Measurements from ENCODE around the gene SERPINB6.

- TF ChIP-seq POLR2A (IDR thresholded peaks at IDR 0.05; ENCODE audit: low read depth, low read length) (no peak), POLR2AphosphoS5 (IDR thresholded peaks at IDR 0.05; ENCODE audit: low read depth, low read length) (no peak)
Measured at GRCh38 chr6:2949121-2949520, 22.2 kb downstream of the SERPINB6 start.
